ENCODE measurements around the gene ZNF804A.

The ZNF804A gene

GRCh38 chr2:184679219-184680018 lies 81.1 kb downstream of the ZNF804A start:
- no peak for DNase-seq (ENCODE audit: extremely low read depth, low read depth)
- TF ChIP-seq CTCF (IDR thresholded peaks at IDR 0.05; ENCODE audit: low read depth, low read length) = no peak

- TF ChIP-seq CTCF (IDR thresholded peaks at IDR 0.05; ENCODE audit: low read depth, low read length) = no peak
- DNase-seq (ENCODE audit: extremely low read depth, low read depth) = no peak
Observed at GRCh38 chr2:184680825-184681224, 82.5 kb downstream of the ZNF804A start.

GRCh38 chr2:184681642-184682321 lies 83.5 kb downstream of the ZNF804A start:
- no peak for TF ChIP-seq CTCF (IDR thresholded peaks at IDR 0.05; ENCODE audit: low read depth, low read length)
- no peak for DNase-seq (ENCODE audit: extremely low read depth, low read depth)

GRCh38 chr2:184683911-184684310 lies 85.6 kb downstream of the ZNF804A start:
- TF ChIP-seq CTCF (IDR thresholded peaks at IDR 0.05; ENCODE audit: low read depth, low read length) = no peak
- DNase-seq (ENCODE audit: extremely low read depth, low read depth) = no peak

- no peak for DNase-seq (ENCODE audit: extremely low read depth, low read depth)
- no peak for TF ChIP-seq CTCF (IDR thresholded peaks at IDR 0.05; ENCODE audit: low read depth, low read length)
Observed at GRCh38 chr2:184685999-184686841, 87.9 kb downstream of the ZNF804A start.

- TF ChIP-seq CTCF (IDR thresholded peaks at IDR 0.05; ENCODE audit: low read depth, low read length) = no peak
- no peak for DNase-seq (ENCODE audit: extremely low read depth, low read depth)
Observed at GRCh38 chr2:184689638-184690037, 91.3 kb downstream of the ZNF804A start.
